Natural killer cell (primary cell): ENCODE measurements around the gene TUBB. TPM values are rescaled to one million over a fixed set of nuclear protein-coding genes. Genes with fewer than 3 reads are reported as not detected.

ENCODE experiments used
- ATAC-seq, 3 donors: fragments of 150-1000 bp in 2 of 3; fragments of 200-7000 bp in 1 of 3; cut with Tn5 transposase; 1 replicate in 1 of 3; 2 replicates in 2 of 3; pipeline ENCODE4 v1.10.0; 2021; ENCODE audit warnings: mild to moderate bottlenecking in 2 of 3, moderate library complexity in 2 of 3
- DNase-seq, 2 donors: peaks; one replicate each; pipeline versions ENCODE4 v3.0.0 to v3.0.0-alpha.2; 2013 to 2021; ENCODE audit warnings: mixed read lengths in 1 of 2
- H3K27ac ChIP-seq: one replicate; pipeline ENCODE4 v1.5.1; 2013; ENCODE audit warnings: mild to moderate bottlenecking, low read length
- H3K27me3 ChIP-seq: one replicate; pipeline ENCODE4 v1.6.1; 2013; ENCODE audit warnings: low read length; ENCODE audit not compliant: control insufficient read depth, insufficient read depth
- H3K36me3 ChIP-seq: one replicate; pipeline ENCODE4 v1.6.1; 2013; ENCODE audit warnings: low read length; ENCODE audit not compliant: control insufficient read depth, insufficient read depth
- H3K4me1 ChIP-seq: one replicate; pipeline ENCODE4 v1.6.1; 2013; ENCODE audit warnings: low read length; ENCODE audit not compliant: control insufficient read depth, insufficient read depth
- H3K4me3 ChIP-seq: one replicate; pipeline ENCODE4 v1.5.1; 2013; ENCODE audit warnings: low read length
- H3K9me3 ChIP-seq: one replicate; pipeline ENCODE4 v1.6.1; 2013; ENCODE audit warnings: low read length; ENCODE audit not compliant: control insufficient read depth, insufficient read depth
- H3K27ac Mint-ChIP-seq, 2 donors: one replicate each; pipeline ENCODE4 v1.8.0; 2022; ENCODE audit warnings: mild to moderate bottlenecking in 2 of 2, mixed read lengths in 2 of 2, moderate library complexity in 1 of 2
- H3K27me3 Mint-ChIP-seq, 2 donors: one replicate each; pipeline ENCODE4 v1.8.0; 2022; ENCODE audit warnings: low read depth in 2 of 2, mixed read lengths in 2 of 2
- H3K36me3 Mint-ChIP-seq: one replicate; pipeline ENCODE4 v1.8.0; 2022; ENCODE audit warnings: mixed read lengths
- H3K4me1 Mint-ChIP-seq, 2 donors: one replicate each; pipeline ENCODE4 v1.8.0; 2022; ENCODE audit warnings: mixed read lengths in 2 of 2
- H3K4me3 Mint-ChIP-seq: one replicate; pipeline ENCODE4 v1.8.0; 2022; ENCODE audit warnings: mild to moderate bottlenecking, moderate library complexity, mixed read lengths
- H3K9me3 Mint-ChIP-seq, 2 donors: one replicate each; pipeline ENCODE4 v1.8.0; 2022; ENCODE audit warnings: mixed read lengths in 2 of 2
- CTCF ChIP-seq: fragments of 200-600 bp; IDR thresholded peaks from one replicate; pipeline ENCODE4 v1.8.0; 2022; ENCODE audit warnings: antibody characterized with exemption
- WGBS: methylation state at CpG from one replicate; pipeline ENCODE4 v1.1.7; 2013; ENCODE audit warnings: missing lambda C conversion rate; ENCODE audit not compliant: insufficient coverage; 5-methylcytosine and 5-hydroxymethylcytosine counted together
- intact Hi-C: fragments of 100-400 bp; cut with micrococcal nuclease; formaldehyde crosslinking; loops from one replicate; pipeline ENCODE4 v1.14.2; 2022
- total RNA-seq, 4 donors: library from RNA; stranded (reverse); fragments of 120-200 nt in 1 of 4; gene quantifications; one replicate each; pipeline versions ENCODE4 v1.2.3 to v1.2.4, GENCODE V29; 2013 to 2022

The TUBB gene
- total RNA-seq, 3 donors from 2014 or later (not counting 1 experiment from before 2014, with no cell fraction given) = 121 to 168 (median 127) TPM

GRCh38 chr6:30759575-30760239 lies 39.6 kb downstream of the TUBB start:
- no peaks in the 10 kb centered on the region for H3K4me1 ChIP-seq
- 94% methylated on average over 10 of the region's 10 CpGs for WGBS
- H3K9me3 ChIP-seq = no peaks in the 10 kb centered on the region
- DNase-seq (no peak), ATAC-seq (no peak)
- no peak for TF ChIP-seq CTCF
- peaks cover 6 to 10% of the 10 kb centered on the region in 2 donors for H3K4me1 Mint-ChIP-seq
- no peak overlapping the region for H3K27ac Mint-ChIP-seq
- no peak overlapping the region for H3K4me3 ChIP-seq
- no peaks in the 10 kb centered on the region for H3K36me3 Mint-ChIP-seq
- H3K36me3 ChIP-seq = no peaks in the 10 kb centered on the region
- intact Hi-C loops = no loop called here
- no peak overlapping the region for H3K27ac ChIP-seq
- H3K27me3 ChIP-seq = no peaks in the 10 kb centered on the region
- H3K9me3 Mint-ChIP-seq = no peaks in the 10 kb centered on the region
- no peak overlapping the region for H3K4me3 Mint-ChIP-seq
- H3K27me3 Mint-ChIP-seq = peaks cover 15 to 20% of the 10 kb centered on the region in 2 donors

- intact Hi-C loops = no loop called here
Observed at GRCh38 chr6:30760549-30760948, 40.4 kb downstream of the TUBB start.

GRCh38 chr6:30761791-30762429 lies 41.8 kb downstream of the TUBB start:
- Mint-ChIP-seq H3K36me3 (no peaks in the 10 kb centered on the region), H3K27ac (no peak overlapping the region), H3K9me3 (no peaks in the 10 kb centered on the region), H3K4me3 (no peak overlapping the region), H3K27me3 (peaks cover 15 to 26% of the 10 kb centered on the region in 2 donors), H3K4me1 (peaks cover 6 to 10% of the 10 kb centered on the region in 2 donors)
- Histone ChIP-seq H3K36me3 (no peaks in the 10 kb centered on the region), H3K9me3 (no peaks in the 10 kb centered on the region), H3K4me1 (no peaks in the 10 kb centered on the region), H3K27me3 (no peaks in the 10 kb centered on the region), H3K27ac (no peak overlapping the region), H3K4me3 (no peak overlapping the region)
- no peak for TF ChIP-seq CTCF
- intact Hi-C loops = no loop called here
- no peak for DNase-seq
- no peak for ATAC-seq
- 83% methylated on average over 3 of the region's 4 CpGs for WGBS

More at GRCh38 chr6:30760549-30760948, 40.4 kb downstream of the TUBB start:
- TF ChIP-seq CTCF = no peak
- Histone ChIP-seq H3K36me3 (no peaks in the 10 kb centered on the region), H3K27me3 (no peaks in the 10 kb centered on the region), H3K9me3 (no peaks in the 10 kb centered on the region), H3K27ac (no peak overlapping the region), H3K4me1 (no peaks in the 10 kb centered on the region), H3K4me3 (no peak overlapping the region)
- Mint-ChIP-seq H3K27me3 (peaks cover 15 to 26% of the 10 kb centered on the region in 2 donors), H3K9me3 (no peaks in the 10 kb centered on the region), H3K4me1 (peaks cover 6 to 10% of the 10 kb centered on the region in 2 donors), H3K36me3 (no peaks in the 10 kb centered on the region), H3K27ac (no peak overlapping the region), H3K4me3 (no peak overlapping the region)
- WGBS = 77% methylated on average over 8 of the region's 8 CpGs
- DNase-seq (no peak), ATAC-seq (no peak)
